Measurements from ENCODE around the gene SGK1. TPM values are rescaled to one million over a fixed set of nuclear protein-coding genes. Genes with fewer than 3 reads are reported as not detected.
"Not testable (repeated sequence)": the region's sequence is repeated elsewhere in the genome, so short reads cannot be mapped to it uniquely, and the experiment has no call there.

Gene SGK1
- total RNA-seq, 4 donors from 2014 or later = 46.2 to 1,239 (median 876) TPM

DNA sequence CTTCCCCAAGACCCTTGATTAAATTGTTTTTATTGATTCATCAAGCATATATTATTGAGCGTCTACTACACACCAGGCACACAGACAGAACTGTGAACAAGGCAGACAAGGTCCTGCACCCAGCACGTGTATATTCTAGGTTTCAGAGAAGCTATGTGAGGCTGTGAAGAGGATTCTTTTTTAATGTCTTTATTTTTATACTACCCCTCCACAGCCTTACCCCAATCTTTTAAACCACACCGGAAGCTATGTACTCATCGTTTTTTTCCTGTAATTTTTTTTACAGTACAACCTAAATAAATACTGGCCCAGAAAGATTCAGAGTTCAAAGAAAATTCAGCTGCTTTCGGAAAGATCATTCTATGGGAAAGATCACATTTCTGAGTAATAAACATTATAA lies 10.0 kb downstream of the SGK1 start:
- Histone ChIP-seq H3K27me3 (no peaks in the 10 kb centered on the region), H3K36me3 (no peaks in the 10 kb centered on the region), H3K4me1 (no peaks in the 10 kb centered on the region), H3K9me3 (no peaks in the 10 kb centered on the region), H3K4me3 (no peak overlapping the region), H3K27ac (no peak overlapping the region)
- TF ChIP-seq POLR2AphosphoS5 (IDR thresholded peaks at IDR 0.05) (no peak), EP300 (IDR thresholded peaks at IDR 0.05; ENCODE audit: low read depth) (no peak)
- TF ChIP-seq, protein P1, sequence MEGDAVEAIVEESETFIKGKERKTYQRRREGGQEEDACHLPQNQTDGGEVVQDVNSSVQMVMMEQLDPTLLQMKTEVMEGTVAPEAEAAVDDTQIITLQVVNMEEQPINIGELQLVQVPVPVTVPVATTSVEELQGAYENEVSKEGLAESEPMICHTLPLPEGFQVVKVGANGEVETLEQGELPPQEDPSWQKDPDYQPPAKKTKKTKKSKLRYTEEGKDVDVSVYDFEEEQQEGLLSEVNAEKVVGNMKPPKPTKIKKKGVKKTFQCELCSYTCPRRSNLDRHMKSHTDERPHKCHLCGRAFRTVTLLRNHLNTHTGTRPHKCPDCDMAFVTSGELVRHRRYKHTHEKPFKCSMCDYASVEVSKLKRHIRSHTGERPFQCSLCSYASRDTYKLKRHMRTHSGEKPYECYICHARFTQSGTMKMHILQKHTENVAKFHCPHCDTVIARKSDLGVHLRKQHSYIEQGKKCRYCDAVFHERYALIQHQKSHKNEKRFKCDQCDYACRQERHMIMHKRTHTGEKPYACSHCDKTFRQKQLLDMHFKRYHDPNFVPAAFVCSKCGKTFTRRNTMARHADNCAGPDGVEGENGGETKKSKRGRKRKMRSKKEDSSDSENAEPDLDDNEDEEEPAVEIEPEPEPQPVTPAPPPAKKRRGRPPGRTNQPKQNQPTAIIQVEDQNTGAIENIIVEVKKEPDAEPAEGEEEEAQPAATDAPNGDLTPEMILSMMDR (IDR thresholded peaks at IDR 0.05) = no peak
- DNase-seq = no peak
- intact Hi-C loops (cut with DNase I; ENCODE audit: low total_unique reads) (no loop called here), in situ Hi-C loops (cut with MboI; ENCODE audit: low pct_ligation_motif_present in 1 of 4, low pct_unique_long_range_greater_than_20kb in 1 of 4, low sequenced_read_pairs in 3 of 4) (no loop called here)
- WGBS, 2 donors (ENCODE audit: low coverage in 1 of 2) = 77 to 81% methylated on average over 5 of the region's 5 CpGs

DNA sequence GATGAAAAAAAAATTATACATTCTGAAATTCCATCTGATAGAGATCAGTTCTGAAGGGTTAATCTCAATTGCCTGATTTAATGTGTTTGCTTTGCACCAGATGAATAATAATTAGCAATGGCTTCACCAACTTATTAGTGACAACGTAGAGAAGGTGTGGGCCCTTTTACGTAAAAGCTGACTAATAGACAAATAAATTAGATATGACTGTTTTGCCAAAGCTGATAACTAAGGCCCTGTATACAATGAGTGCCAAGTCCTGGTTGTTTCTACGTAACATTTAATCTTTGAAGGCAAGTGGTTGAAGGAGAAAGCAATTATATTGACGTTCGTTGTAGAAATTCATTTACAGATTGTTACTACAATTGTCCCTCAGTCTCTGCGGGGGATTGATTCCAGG lies 10.8 kb downstream of the SGK1 start:
- intact Hi-C loops (cut with DNase I; ENCODE audit: low total_unique reads) (no loop called here), in situ Hi-C loops (cut with MboI; ENCODE audit: low pct_ligation_motif_present in 1 of 4, low pct_unique_long_range_greater_than_20kb in 1 of 4, low sequenced_read_pairs in 3 of 4) (no loop called here)
- no peak overlapping the region for H3K27ac ChIP-seq
- no peaks in the 10 kb centered on the region for H3K9me3 ChIP-seq
- DNase-seq = no peak
- no peak overlapping the region for H3K4me3 ChIP-seq
- H3K4me1 ChIP-seq = no peaks in the 10 kb centered on the region
- no peaks in the 10 kb centered on the region for H3K27me3 ChIP-seq
- TF ChIP-seq POLR2AphosphoS5 (IDR thresholded peaks at IDR 0.05) = no peak
- TF ChIP-seq EP300 (IDR thresholded peaks at IDR 0.05; ENCODE audit: low read depth) = no peak
- TF ChIP-seq, protein P1 (IDR thresholded peaks at IDR 0.05) = no peak
- TF ChIP-seq POLR2A (IDR thresholded peaks at IDR 0.05) = no peak
- H3K36me3 ChIP-seq = no peaks in the 10 kb centered on the region
- 93 to 100% methylated on average over 3 to 6 of the region's 6 CpGs for WGBS, 2 donors (ENCODE audit: low coverage in 1 of 2)

DNA sequence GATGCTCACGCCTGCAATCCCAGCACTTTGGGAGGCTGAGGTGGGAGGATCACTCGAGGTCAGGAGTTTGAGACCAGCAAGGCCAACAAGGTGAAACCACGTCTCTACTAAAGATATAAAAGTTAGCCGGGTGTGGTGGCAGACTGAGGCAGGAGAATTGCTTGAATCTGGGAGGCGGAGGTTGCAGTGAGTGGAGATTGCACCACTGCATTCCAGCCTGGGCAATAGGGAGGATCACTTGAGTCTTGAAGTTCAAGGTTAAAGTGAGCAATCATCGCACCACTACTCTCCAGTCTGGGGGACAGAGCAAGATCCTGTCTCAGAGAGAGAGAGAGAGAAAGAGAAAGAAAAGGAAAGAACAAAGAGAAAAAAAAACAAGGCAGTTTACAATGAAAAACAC lies 13.5 kb downstream of the SGK1 start:
- in situ Hi-C loops (cut with MboI; ENCODE audit: low pct_ligation_motif_present in 1 of 4, low pct_unique_long_range_greater_than_20kb in 1 of 4, low sequenced_read_pairs in 3 of 4); H3K4me1 ChIP-seq; intact Hi-C loops (cut with DNase I; ENCODE audit: low total_unique reads); H3K4me3 ChIP-seq; DNase-seq; H3K27me3 ChIP-seq; H3K27ac ChIP-seq; H3K9me3 ChIP-seq; H3K36me3 ChIP-seq: not testable (repeated sequence)
- 72 to 90% methylated on average over 5 to 6 of the region's 6 CpGs for WGBS, 2 donors (ENCODE audit: low coverage in 1 of 2)

DNA sequence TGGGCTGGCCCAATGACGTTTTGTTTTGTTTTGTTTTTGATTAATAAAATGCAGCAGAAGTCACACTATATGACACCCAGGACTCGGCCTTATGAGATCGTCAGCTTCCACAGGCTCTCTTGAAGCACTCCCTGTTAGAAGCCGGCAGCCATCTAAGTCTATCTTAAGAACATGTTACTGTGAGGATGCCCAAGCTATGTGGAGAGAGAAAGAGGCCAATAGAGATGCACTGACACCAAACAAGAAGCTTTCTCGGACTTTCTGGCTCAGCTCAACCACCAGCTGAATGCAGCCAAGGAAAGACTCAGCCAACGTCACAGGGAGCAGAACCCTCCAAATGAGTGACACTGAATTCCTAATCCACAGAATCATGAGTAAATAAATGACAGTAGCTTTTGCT lies 14.0 kb downstream of the SGK1 start:
- H3K4me3 ChIP-seq = no peak overlapping the region

DNA sequence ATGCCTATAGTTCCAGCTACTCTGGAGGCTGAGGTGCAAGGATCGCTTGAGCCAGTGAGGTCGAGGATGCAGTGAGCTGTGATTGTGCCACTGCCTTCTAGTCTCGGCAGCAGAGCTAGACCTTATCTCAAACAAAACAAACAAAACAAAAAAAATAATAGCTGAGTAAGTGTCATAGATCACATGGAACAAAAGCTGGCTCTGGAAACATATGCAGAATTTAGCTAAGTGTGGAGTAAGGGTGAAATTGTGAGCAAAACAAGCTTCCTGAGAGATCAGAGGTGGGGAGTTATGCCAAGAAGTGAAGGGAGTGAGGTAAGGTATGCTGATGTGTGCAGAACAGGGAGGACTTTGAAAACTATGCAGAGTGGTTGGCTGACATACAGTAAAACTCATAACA lies 18.7 kb downstream of the SGK1 start:
- Histone ChIP-seq H3K9me3 (no peaks in the 10 kb centered on the region), H3K27me3 (no peaks in the 10 kb centered on the region), H3K27ac (no peak overlapping the region), H3K4me3 (no peak overlapping the region), H3K36me3 (no peaks in the 10 kb centered on the region), H3K4me1 (peaks cover 0 to 3% (median 0%) of the 10 kb centered on the region in 4 donors)
- in situ Hi-C loops (cut with MboI; ENCODE audit: low pct_ligation_motif_present in 1 of 4, low pct_unique_long_range_greater_than_20kb in 1 of 4, low sequenced_read_pairs in 3 of 4) (no loop called here), intact Hi-C loops (cut with DNase I; ENCODE audit: low total_unique reads) (no loop called here)
- TF ChIP-seq POLR2A (IDR thresholded peaks at IDR 0.05) = no peak
- TF ChIP-seq, protein P1 (IDR thresholded peaks at IDR 0.05) = no peak
- TF ChIP-seq POLR2AphosphoS5 (IDR thresholded peaks at IDR 0.05) = no peak
- TF ChIP-seq EP300 (IDR thresholded peaks at IDR 0.05; ENCODE audit: low read depth) = no peak
- no peak for DNase-seq
- 58 to 70% methylated on average over 3 of the region's 3 CpGs for WGBS, 2 donors (ENCODE audit: low coverage in 1 of 2)

More for the DNA sequence above, 14.0 kb downstream of the SGK1 start:
- no peaks in the 10 kb centered on the region for H3K36me3 ChIP-seq
- H3K27ac ChIP-seq = no peak overlapping the region
- DNase-seq = no peak
- in situ Hi-C loops (cut with MboI; ENCODE audit: low pct_ligation_motif_present in 1 of 4, low pct_unique_long_range_greater_than_20kb in 1 of 4, low sequenced_read_pairs in 3 of 4) = no loop called here
- H3K9me3 ChIP-seq = no peaks in the 10 kb centered on the region
- 40 to 72% methylated on average over 2 to 6 of the region's 6 CpGs for WGBS, 2 donors (ENCODE audit: low coverage in 1 of 2)
- TF ChIP-seq, protein P1 (IDR thresholded peaks at IDR 0.05) = no peak
- TF ChIP-seq POLR2A (IDR thresholded peaks at IDR 0.05) = no peak
- TF ChIP-seq EP300 (IDR thresholded peaks at IDR 0.05; ENCODE audit: low read depth) = no peak
- no peak for TF ChIP-seq POLR2AphosphoS5 (IDR thresholded peaks at IDR 0.05)
- intact Hi-C loops (cut with DNase I; ENCODE audit: low total_unique reads) = no loop called here
- no peaks in the 10 kb centered on the region for H3K4me1 ChIP-seq
- no peaks in the 10 kb centered on the region for H3K27me3 ChIP-seq
